ENCODE results near the gene CRTAP.
"Not testable (repeated sequence)": the region's sequence is repeated elsewhere in the genome, so short reads cannot be mapped to it uniquely, and the experiment has no call there.

The CRTAP gene

DNA sequence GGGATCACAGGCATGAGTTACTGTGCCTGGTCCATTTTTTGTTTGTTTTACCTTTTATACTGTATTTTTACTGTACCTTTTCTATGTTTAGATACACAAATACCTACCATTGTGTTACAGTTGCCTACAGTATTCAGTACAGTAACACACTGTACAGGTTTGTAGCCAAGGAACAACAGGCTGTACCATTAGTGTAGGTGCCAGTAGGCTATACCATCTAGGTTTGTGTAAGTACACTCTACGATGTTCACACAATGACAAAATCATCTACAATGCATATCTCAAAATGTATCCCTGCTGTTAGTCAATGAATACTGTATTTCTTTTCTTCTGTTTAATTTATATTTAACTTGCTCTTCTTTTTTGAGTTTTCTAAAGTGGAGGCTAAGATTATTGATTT lies 67.8 kb downstream of the CRTAP start:
- not testable (repeated sequence) for DNase-seq

DNA sequence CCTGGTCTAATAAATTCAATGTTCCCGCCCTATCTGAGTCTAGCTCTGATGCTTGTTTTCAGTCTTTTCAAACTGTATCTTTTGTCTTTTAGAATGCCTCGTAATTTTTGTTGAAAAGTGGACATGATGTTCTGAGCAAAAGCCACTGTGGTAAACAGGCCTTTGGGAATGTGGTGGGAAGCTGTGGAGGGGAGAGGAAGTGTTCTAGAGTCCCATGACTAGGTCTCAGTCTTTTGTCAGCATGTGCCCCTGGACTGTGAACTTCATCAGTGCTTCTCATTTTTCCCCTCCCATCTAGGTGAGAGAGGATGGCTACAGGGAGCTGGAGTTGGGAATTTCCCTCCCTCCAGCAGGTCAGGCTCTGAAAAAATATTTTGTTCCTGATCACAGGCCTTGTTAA lies 71.0 kb downstream of the CRTAP start:
- no peak for DNase-seq

DNA sequence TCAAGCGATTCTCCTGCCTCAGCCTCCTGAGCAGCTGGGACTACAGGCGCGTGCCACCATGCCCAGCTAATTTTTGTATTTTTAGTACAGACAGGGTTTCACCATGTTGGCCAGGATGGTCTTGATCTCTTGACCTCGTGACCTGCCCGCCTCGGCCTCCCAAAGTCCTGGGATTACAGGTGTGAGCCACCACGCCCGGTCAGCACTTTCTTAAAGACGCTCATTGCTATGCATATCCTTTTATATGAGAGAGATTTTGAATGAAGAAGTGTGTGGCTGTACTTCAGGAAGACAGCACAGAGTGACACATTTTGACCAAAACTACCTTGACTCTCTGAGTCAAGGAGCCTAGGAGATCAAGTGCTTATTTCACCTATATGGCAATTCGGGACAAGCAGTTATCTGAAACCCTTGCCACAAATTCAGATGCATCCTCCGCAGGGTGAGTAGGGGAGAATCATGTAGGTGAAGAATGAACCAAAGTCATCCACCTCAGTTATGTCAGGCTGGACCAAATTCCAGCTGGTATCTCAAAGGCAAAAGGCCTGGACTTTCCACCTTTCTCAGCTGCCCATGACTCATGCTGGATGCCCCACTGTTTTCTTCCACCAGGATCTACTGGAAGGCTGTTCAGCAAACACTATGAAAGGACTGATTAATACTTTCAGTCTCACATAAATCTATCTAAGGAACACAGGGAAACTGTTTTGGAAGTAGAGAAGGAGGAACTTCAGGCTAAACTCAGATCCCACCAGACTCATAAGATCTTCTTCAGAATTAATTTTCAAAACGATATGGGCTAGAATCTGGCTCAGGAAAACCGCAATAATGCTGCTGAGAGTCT lies 72.9 kb downstream of the CRTAP start:
- DNase-seq, result no peak

DNA sequence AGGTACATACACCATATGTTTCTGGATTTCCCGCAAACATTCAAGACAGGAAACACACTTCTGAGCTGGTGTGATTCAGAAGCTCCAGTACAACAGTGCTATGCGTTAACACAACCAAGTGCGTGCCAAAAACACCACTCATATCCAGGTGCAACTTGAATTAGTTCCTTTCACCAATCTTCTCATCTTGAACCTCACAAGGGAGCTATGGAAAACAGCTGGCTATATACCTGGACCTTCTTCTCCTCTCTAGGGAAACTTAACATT lies 73.5 kb downstream of the CRTAP start:
- no peak for DNase-seq

DNA sequence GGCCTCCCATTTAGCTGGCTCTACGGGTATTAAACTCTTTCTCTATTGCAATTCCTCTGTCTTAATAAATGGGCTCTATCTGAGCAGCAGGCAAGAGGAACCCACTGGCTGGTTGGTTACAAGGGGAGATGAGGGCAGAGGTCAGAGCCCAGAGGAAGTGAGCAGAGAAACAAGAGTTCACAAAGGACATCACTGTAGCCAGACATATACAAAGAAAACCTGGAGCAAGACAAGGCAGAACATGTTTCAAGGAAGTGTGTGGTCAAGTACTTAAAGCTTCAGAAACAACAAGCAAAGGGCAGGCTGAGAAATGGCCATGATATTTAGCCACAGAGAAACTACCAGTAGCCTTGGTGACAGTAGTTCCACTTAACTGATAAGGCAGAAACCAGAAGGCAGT lies 80.5 kb downstream of the CRTAP start:
- DNase-seq, result no peak

DNA sequence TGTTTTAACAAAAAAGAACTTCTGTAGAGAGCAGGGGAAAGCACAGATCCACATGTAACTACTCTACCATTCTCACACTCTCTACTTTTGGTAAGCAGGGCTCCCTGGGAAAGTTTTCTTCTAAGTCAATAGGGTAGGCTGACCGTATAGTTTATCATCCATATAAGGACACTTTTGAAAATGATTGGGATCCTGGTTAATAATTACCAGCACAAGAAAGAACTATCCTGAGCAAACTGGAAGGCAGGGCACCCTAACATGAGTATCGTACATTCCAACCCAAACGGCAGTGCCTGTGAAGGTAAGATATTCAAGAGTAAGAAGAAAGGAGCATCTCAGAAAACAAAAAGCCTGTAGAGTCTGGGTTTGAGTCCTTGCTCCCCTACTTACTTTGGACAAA lies 82.7 kb downstream of the CRTAP start:
- no peak for DNase-seq
